ENCODE results near the gene RETREG1.

Gene RETREG1

GRCh38 chr5:16521521-16522483, 95.0 kb downstream of the RETREG1 start:
- no peak for DNase-seq

- DNase-seq = no peak
Measured at GRCh38 chr5:16520841-16521240, 96.0 kb downstream of the RETREG1 start.

GRCh38 chr5:16519435-16519834, 97.4 kb downstream of the RETREG1 start:
- no peak for DNase-seq

GRCh38 chr5:16518606-16519005, 98.2 kb downstream of the RETREG1 start:
- DNase-seq = no peak

- no peak for DNase-seq
Measured at GRCh38 chr5:16515532-16515931, 101.3 kb downstream of the RETREG1 start.

GRCh38 chr5:16510098-16510497, 106.7 kb downstream of the RETREG1 start:
- no peak for DNase-seq

GRCh38 chr5:16508730-16509531, 107.9 kb downstream of the RETREG1 start:
- no peak for DNase-seq

- DNase-seq = no peak
Measured at GRCh38 chr5:16507716-16508115, 109.1 kb downstream of the RETREG1 start.

- DNase-seq = no peak
Measured at GRCh38 chr5:16505904-16506303, 110.9 kb downstream of the RETREG1 start.

GRCh38 chr5:16505140-16505891, 111.5 kb downstream of the RETREG1 start:
- DNase-seq = no peak

GRCh38 chr5:16504571-16504970, 112.2 kb downstream of the RETREG1 start:
- DNase-seq = no peak

GRCh38 chr5:16502866-16503265, 113.9 kb downstream of the RETREG1 start:
- DNase-seq = no peak

GRCh38 chr5:16500024-16500423, 116.8 kb downstream of the RETREG1 start:
- no peak for DNase-seq

- no peak for DNase-seq
Measured at GRCh38 chr5:16497546-16497945, 119.3 kb downstream of the RETREG1 start.

GRCh38 chr5:16493261-16493660, 123.5 kb downstream of the RETREG1 start:
- no peak for DNase-seq

- no peak for DNase-seq
Measured at GRCh38 chr5:16492398-16493140, 124.2 kb downstream of the RETREG1 start.

GRCh38 chr5:16490911-16491310, 125.9 kb downstream of the RETREG1 start:
- DNase-seq = no peak

GRCh38 chr5:16489322-16489791, 127.4 kb downstream of the RETREG1 start:
- no peak for DNase-seq

- no peak for DNase-seq
Measured at GRCh38 chr5:16487456-16487855, 129.3 kb downstream of the RETREG1 start.

- DNase-seq = no peak
Measured at GRCh38 chr5:16486711-16487111, 130.1 kb downstream of the RETREG1 start.

GRCh38 chr5:16485656-16486055, 131.1 kb downstream of the RETREG1 start:
- DNase-seq = no peak

GRCh38 chr5:16484081-16484480, 132.7 kb downstream of the RETREG1 start:
- DNase-seq = no peak

Data from central memory CD4-positive, alpha-beta T cell (primary cell).